K562 (cell line): ENCODE results near the gene TENM4. TPM values are rescaled to one million over a fixed set of nuclear protein-coding genes. Genes with fewer than 3 reads are reported as not detected.

Source experiments
- ATAC-seq: fragments of 200-7000 bp; cut with Tn5 transposase; 3 replicates; pipeline ENCODE4 v1.9.1; 2020; ENCODE audit warnings: moderate library complexity
- BruUV-seq: library from RNA; stranded (reverse); fragments of 400-500 nt; replicated peaks from 2 replicates; lab custom pipeline; 2021; lab: Mats Ljungman, UMichigan
- CTCF ChIA-PET: fragments of 300-600 bp; formaldehyde crosslinking; extraction: SDS; loops from one replicate; lab custom pipeline; 2021; ENCODE audit warnings: low intra/inter-chr PET ratio; lab: Yijun Ruan, JAX
- POLR2A ChIA-PET: fragments of 300-600, 350-650 bp; sonication (Branson Sonifier 250); formaldehyde crosslinking; extraction: SDS; loops from one replicate; lab custom pipeline; 2021; ENCODE audit warnings: antibody characterized with exemption, inconsistent platforms; lab: Yijun Ruan, JAX
- DNase-seq, 4 experiments: peaks; one replicate each; pipeline versions ENCODE4 v3.0.0 to v3.0.0-alpha.2; 2011 to 2018; ENCODE audit warnings: low spot score in 3 of 4, mixed read lengths in 3 of 4; ENCODE audit errors: extremely low read depth in 1 of 4
- FAIRE-seq: peaks from 2 replicates; lab custom pipeline; 2011; peaks lifted over from hg19 to GRCh38; lab: Jason Lieb, UNC
- H2AFZ ChIP-seq: 2 replicates; pipeline ENCODE4 v1.6.0; 2011; ENCODE audit warnings: low read depth, low read length, control low read depth, inconsistent platforms
- H3K27ac ChIP-seq: fragments of 200-600 bp; 3 replicates; pipeline ENCODE4 v1.8.0; 2011; ENCODE audit warnings: low read depth, mild to moderate bottlenecking, control low read depth, inconsistent platforms, low read length, moderate library complexity, mixed read lengths; ENCODE audit errors: extremely low read depth
- H3K27me3 ChIP-seq, 2 experiments: fragments of 300-600 bp in 1 of 2; 2 replicates in 1 of 2; 3 replicates in 1 of 2; pipeline versions ENCODE4 v1.6.0 to v1.8.0; 2011; ENCODE audit warnings: inconsistent platforms in 2 of 2, low read length in 2 of 2, mild to moderate bottlenecking in 1 of 2, mixed read lengths in 1 of 2, moderate library complexity in 1 of 2; ENCODE audit not compliant: control insufficient read depth in 2 of 2, insufficient read depth in 2 of 2
- H3K36me3 ChIP-seq: fragments of 300-600 bp; 3 replicates; pipeline ENCODE4 v1.8.0; 2011; ENCODE audit warnings: mild to moderate bottlenecking, low read length, inconsistent platforms; ENCODE audit not compliant: control insufficient read depth, insufficient read depth
- H3K4me1 ChIP-seq, 2 experiments: fragments of 200-600 bp in 1 of 2; replicated peaks in 1 of 2; 2 replicates in 1 of 2; 3 replicates in 1 of 2; pipeline versions ENCODE4 v1.5.1 to v1.8.0; 2011; ENCODE audit warnings: inconsistent platforms in 2 of 2, low read length in 2 of 2, mild to moderate bottlenecking in 1 of 2, mixed read lengths in 1 of 2, moderate library complexity in 1 of 2; ENCODE audit not compliant: control insufficient read depth in 2 of 2, insufficient read depth in 2 of 2
- H3K4me2 ChIP-seq: 2 replicates; pipeline ENCODE4 v1.6.1; 2011; ENCODE audit warnings: low read length, control low read depth, inconsistent platforms, mixed read lengths; ENCODE audit not compliant: insufficient read depth
- H3K4me3 ChIP-seq: fragments of 200-600 bp; sonication (generic), shearing (Covaris generic); 2 replicates; pipeline ENCODE4 v1.5.1; 2016; ENCODE audit warnings: control low read depth, inconsistent platforms
- H3K79me2 ChIP-seq: fragments of 200-600 bp; 3 replicates; pipeline ENCODE4 v1.8.0; 2011; ENCODE audit warnings: low read length, inconsistent platforms; ENCODE audit not compliant: control insufficient read depth, insufficient read depth
- H3K9ac ChIP-seq, 2 experiments: 2 replicates each; pipeline versions ENCODE4 v1.6.0 to v1.6.1; 2011; ENCODE audit warnings: low read depth in 2 of 2, low read length in 2 of 2, control low read depth in 1 of 2, inconsistent platforms in 1 of 2, mild to moderate bottlenecking in 1 of 2, mixed read lengths in 1 of 2; ENCODE audit not compliant: insufficient read depth in 1 of 2
- H3K9me1 ChIP-seq: one replicate; pipeline ENCODE4 v1.6.0; 2011; ENCODE audit warnings: inconsistent platforms, mild to moderate bottlenecking, low read length, moderate library complexity; ENCODE audit not compliant: control insufficient read depth, insufficient read depth
- H3K9me3 ChIP-seq: replicated peaks from 2 replicates; pipeline ENCODE4 v1.5.1; 2011; ENCODE audit warnings: low read depth, low read length, inconsistent platforms; ENCODE audit not compliant: control insufficient read depth, insufficient read depth
- H4K20me1 ChIP-seq: replicated peaks from 2 replicates; pipeline ENCODE4 v1.6.1; 2011; ENCODE audit warnings: low read length, inconsistent platforms, mixed read lengths; ENCODE audit not compliant: control insufficient read depth, insufficient read depth
- ILK ChIP-seq: fragments of 450-650 bp; IDR thresholded peaks from 2 replicates; pipeline ENCODE4 v1.6.1; 2016; ENCODE audit warnings: missing genetic modification characterization, low read depth, mild to moderate bottlenecking, missing compliant biosample characterization, moderate library complexity, borderline replicate concordance
- PKNOX1 ChIP-seq: fragments of 450-650 bp; IDR thresholded peaks from 2 replicates; pipeline ENCODE4 v1.6.1; 2016
- PTTG1 ChIP-seq: fragments of 450-650 bp; IDR thresholded peaks from 2 replicates; pipeline ENCODE4 v1.6.1; 2016; ENCODE audit warnings: low read depth, mild to moderate bottlenecking, missing genetic modification characterization, missing compliant biosample characterization
- WGBS: fragments of 100-300 bp; shearing (Covaris generic); methylation state at CpG from one replicate; pipeline ENCODE4 v1.1.6; 2016; ENCODE audit warnings: low coverage, mixed read lengths; ENCODE audit not compliant: insufficient coverage; ENCODE audit errors: missing lambda C conversion rate; 5-methylcytosine and 5-hydroxymethylcytosine counted together
- in situ Hi-C: fragments of 300-500 bp; cut with MboI; formaldehyde crosslinking; loops from 4 replicates; pipeline ENCODE4 v1.15.0; 2018; ENCODE audit warnings: inconsistent platforms, mixed read lengths
- intact Hi-C: fragments of 100-400 bp; cut with micrococcal nuclease; formaldehyde crosslinking; loops from 2 replicates; pipeline ENCODE4 v1.14.2; 2022
- polyA plus RNA-seq, 8 experiments: library from polyadenylated mRNA; depleted of rRNA in 4 of 8; stranded (reverse) in 5 of 8; unstranded in 3 of 8; fragments of >200 nt; fragmentation: Nextera tagmentation in 2 of 8; fragmentation: Illumina TruSeq in 1 of 8; extraction: Ambion mirVana in 2 of 8; extraction: Trizol in 1 of 8; gene quantifications; 2 replicates each; pipeline versions ENCODE4 v1.2.1 to v1.2.3, GENCODE V29; 2011 to 2014; ENCODE audit warnings: inconsistent platforms in 1 of 8, missing spikeins in 1 of 8
- total RNA-seq, 7 experiments: library from RNA; depleted of rRNA in 6 of 7; stranded (reverse); fragments of >200 nt in 6 of 7; fragmentation: Illumina TruSeq in 2 of 7; extraction: Trizol in 2 of 7; gene quantifications; 2 replicates each; pipeline versions ENCODE4 v1.2.1 to v1.2.3, GENCODE V29; 2011 to 2021; ENCODE audit warnings: low replicate concordance in 1 of 7

The TENM4 gene
- total and polyA plus RNA-seq, 9 of the 15 experiments (the other 6 are each of a cell fraction or from before 2014, with no cell fraction given): 0.16 TPM; not detected in 8

GRCh38 chr11:79358258-79358657 lies 82.6 kb downstream of the TENM4 start:
- Histone ChIP-seq H4K20me1 (no peaks in the 10 kb centered on the region), H3K4me3 (no peak overlapping the region), H3K9me3 (no peaks in the 10 kb centered on the region), H3K79me2 (no peaks in the 10 kb centered on the region), H3K27ac (no peak overlapping the region), H3K9me1 (no peaks in the 10 kb centered on the region), H3K27me3 (no peaks in the 10 kb centered on the region), H2AFZ (no peak overlapping the region), H3K9ac (no peak overlapping the region), H3K4me2 (no peak overlapping the region), H3K4me1 (no peaks in the 10 kb centered on the region), H3K36me3 (no peaks in the 10 kb centered on the region)
- POLR2A ChIA-PET: no interaction called here
- TF ChIP-seq ILK (no peak), PKNOX1 (peak; percentile 50; the same call in 1 of the 2 replicates)
- 0% methylated on average over 5 of the region's 5 CpGs for WGBS
- intact Hi-C loops (no loop called here), in situ Hi-C loops (no loop called here)
- FAIRE-seq (no peak), ATAC-seq (no peak), DNase-seq (no peak)
- no TSS peak for BruUV-seq
- CTCF ChIA-PET: no interaction called here

GRCh38 chr11:79353706-79354105 lies 87.1 kb downstream of the TENM4 start:
- Histone ChIP-seq H2AFZ (no peak overlapping the region), H3K4me2 (no peak overlapping the region), H3K9me1 (no peaks in the 10 kb centered on the region), H3K9ac (no peak overlapping the region), H3K36me3 (no peaks in the 10 kb centered on the region), H3K27ac (no peak overlapping the region), H3K4me1 (no peaks in the 10 kb centered on the region), H3K4me3 (no peak overlapping the region), H3K79me2 (no peaks in the 10 kb centered on the region), H4K20me1 (no peaks in the 10 kb centered on the region), H3K9me3 (no peaks in the 10 kb centered on the region), H3K27me3 (no peaks in the 10 kb centered on the region)
- in situ Hi-C loops: no loop called here
- ChIA-PET POLR2A (interaction anchor here (1.2 kb wide), 1 partner anchor 11 kb away, joined by 4 read pairs; no protein-coding TSS in a partner anchor), CTCF (no interaction called here)
- TF ChIP-seq PTTG1: no peak
- BruUV-seq: no TSS peak
- no peak for FAIRE-seq
- DNase-seq: no peak
- no peak for ATAC-seq
- WGBS: 0% methylated on average over 3 of the region's 3 CpGs
- intact Hi-C loops: no loop called here
